NCI-H510A treated with DMSO at 0.1 percent for 48 hours (cell line): ENCODE data around the gene LRG1.
A peak's percentile ranks its signal among the peaks of the same experiment; 100 is the strongest.
"Not testable (repeated sequence)": the region's sequence is repeated elsewhere in the genome, so short reads cannot be mapped to it uniquely, and the experiment has no call there.

Source experiments
- DNase-seq: peaks from one replicate; lab custom pipeline; 2025; lab: John Stamatoyannopoulos, UW

Gene LRG1

GRCh38 chr19:4529924-4530522, 9.8 kb downstream of the LRG1 start:
- no peak for DNase-seq

- DNase-seq: no peak
Measured at GRCh38 chr19:4528843-4529242, 11.0 kb downstream of the LRG1 start.

DNA sequence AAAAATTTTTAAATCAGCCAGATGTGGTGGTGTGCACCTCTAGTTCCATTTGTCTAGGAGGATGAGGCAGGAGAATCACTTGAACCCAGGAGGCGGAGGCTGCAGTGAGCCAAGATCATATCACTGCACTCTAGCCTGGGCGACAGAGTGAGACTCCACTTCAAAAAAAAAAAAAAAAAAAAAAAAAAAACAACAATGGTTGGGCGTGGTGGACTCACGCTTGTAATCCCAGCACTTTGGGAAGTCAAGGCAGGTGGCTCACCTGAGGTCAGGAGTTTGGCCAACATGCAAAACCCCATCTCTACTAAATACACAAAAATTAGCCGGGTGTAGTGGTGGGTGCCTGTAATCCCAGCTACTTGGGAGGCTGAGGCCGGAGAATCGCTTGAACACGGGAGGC, 12.5 kb downstream of the LRG1 start:
- DNase-seq: not testable (repeated sequence)

DNA sequence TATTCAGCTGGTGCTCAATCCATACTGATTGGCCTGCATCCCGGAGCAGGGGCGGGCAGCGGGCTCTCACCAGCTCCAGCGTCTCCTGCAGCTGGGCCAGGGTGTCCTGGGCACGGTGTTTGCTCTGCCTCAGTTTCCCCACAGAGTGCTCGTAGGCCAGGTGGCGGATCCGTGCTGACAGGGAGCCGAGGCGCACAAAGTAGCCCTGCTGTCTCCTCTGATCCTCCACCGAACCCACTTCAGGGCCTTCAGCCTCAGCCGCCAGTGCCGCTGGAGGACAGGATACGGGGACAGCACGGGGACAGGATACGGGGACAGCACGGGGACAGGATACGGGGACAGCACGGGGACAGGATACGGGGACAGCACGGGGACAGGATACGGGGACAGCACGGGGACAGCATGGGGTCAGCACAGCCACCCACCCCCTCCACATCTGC, 14.3 kb downstream of the LRG1 start:
- no peak for DNase-seq

DNA sequence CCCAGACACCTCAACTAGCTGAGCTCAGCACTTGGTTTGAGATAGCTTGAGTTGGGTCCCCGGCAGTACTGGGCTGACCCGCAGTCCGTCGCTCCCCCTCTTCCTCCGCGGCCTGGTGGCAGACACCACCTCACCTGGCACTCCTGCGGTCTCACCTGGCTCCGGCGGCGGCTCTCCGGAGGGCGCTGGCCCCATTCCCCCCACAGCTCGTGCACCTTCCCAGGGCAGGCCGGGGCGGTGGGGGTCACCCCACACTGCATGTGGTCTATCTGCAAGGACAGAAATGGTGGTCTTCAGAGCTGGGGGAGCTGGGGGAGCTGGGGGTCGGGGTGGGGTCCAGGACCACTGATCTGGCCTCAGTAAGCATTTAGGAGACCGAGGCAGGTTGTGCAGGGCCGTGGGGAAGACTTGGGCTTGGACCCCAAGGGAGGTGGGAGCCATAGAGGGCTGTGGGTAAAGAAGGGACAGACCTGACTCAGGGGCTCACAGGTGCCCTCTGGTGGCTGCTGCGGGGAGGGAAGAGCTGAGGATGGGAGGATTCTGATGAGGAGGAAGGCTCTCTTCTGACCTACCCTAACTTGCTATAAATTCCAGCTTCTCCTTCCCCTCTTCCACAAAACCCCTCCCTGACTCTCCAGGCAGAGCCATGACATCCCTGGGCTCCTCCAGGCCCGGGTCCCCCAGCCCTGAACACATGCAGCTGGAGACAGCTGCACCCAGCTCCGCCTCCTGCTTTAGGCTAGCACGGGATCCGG, 14.9 kb downstream of the LRG1 start:
- peak; percentile 45 for DNase-seq

DNA sequence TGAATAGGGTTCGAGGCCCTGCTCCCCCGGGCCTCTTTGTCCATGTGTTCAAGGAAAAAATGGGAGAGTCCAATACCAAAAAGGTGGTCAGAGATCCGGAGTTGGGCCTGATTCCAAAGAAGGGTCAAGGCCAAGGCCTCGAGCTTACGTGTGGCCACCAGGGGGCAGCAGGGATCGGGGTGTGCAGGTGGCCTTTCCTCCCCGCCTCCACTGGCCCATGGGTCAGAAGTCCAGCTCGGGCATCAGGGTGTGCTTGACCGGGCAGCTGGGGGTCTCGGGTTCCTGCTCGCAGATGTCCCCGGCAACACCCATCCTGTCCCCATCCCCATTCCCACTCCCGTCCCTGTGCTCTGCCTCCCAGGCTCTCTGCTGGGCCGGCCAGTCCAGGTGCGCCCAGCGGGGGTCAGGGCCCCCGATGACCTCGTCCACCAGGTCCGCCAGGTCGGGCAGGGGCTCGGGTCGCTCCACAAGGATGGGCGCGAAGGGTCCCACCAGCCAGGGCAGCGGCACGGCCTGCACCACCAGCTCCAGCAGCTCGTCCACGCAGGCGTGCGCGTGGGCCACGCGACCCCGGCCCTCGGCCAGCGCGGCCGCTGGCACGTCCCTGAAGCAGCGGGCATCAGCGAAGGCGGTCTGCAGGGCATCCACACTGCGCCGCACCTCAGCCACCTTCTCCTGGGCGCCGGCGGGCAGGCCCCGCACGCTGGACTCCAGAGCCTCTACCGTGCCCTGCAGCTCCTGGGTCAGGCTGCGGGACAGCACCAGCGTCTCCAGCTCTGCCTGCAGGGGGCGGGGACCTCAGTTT, 16.3 kb downstream of the LRG1 start:
- no peak for DNase-seq

DNA sequence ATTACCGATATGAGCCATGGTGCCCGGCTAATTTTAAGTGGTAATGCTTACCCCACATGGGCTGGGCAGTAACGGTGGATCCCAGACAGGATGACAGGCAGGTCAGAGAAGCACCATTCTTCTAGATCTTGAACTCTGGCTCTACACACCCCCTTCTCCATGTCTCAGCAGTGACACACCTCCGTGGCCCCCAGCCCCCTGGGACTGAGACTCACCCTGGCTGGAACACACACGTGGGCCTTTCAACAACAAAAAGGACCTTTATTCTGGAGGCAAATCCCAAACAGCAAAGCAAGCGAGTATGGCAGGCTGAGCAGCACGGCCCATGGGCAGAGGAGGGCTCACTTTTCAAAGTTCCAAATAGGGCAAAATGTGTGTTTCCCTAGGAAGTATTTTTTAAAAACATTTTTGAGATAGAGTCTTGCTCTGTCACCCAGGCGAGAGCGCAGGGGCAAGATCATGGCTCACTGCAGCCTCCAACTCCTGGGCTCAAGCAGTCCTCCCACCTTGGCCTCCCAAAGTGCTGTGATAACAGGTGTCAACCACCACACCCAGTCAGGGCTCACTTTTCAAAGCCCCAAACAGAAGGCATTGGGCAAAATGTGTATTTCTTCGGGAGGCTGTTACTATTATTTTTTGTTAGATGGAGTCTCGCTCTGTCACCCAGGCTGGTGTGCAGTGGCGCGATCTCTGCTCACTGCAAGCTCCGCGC, 17.4 kb downstream of the LRG1 start:
- DNase-seq: no peak

GRCh38 chr19:4521888-4522242, 18.0 kb downstream of the LRG1 start:
- no peak for DNase-seq

- DNase-seq: no peak
Measured at GRCh38 chr19:4521170-4521887, 18.5 kb downstream of the LRG1 start.

DNA sequence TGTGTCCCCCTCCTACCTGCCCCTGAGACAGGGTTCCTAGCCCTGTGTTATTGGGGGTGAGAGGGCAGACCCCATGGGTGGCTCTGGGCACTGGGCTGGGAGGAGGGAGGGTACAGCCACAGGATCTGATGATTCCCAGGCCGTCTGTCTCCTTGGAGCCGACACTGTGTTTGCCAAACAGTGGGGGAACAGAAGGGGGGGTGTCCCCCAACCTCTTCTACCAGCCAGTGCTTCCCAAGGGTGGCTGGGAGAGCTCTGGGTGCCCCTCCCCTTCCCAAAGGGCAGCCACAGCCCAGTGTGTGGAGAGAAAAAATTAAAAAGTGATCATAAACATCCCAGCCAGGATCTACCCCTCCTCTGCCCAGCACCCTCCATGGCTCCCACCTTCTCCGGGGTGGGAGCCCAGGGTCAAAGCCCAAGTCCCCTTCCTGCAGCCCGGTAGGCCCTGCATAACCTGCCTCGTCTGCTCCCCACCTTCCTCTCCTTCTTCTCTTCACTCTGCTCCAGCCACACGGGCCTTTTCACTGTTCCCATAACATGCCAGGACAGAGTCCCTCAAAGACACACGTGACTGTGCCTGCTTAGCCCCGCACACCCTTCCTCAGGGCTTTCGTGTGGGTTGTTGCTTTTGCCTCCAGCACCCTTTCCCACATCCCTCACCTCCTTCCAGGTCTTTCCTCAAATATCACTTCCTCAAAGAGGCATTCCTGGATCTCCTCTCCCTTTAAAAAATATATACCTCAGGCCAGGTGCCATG, 20.1 kb downstream of the LRG1 start:
- DNase-seq: no peak

GRCh38 chr19:4519172-4519496, 20.7 kb downstream of the LRG1 start:
- DNase-seq: no peak

DNA sequence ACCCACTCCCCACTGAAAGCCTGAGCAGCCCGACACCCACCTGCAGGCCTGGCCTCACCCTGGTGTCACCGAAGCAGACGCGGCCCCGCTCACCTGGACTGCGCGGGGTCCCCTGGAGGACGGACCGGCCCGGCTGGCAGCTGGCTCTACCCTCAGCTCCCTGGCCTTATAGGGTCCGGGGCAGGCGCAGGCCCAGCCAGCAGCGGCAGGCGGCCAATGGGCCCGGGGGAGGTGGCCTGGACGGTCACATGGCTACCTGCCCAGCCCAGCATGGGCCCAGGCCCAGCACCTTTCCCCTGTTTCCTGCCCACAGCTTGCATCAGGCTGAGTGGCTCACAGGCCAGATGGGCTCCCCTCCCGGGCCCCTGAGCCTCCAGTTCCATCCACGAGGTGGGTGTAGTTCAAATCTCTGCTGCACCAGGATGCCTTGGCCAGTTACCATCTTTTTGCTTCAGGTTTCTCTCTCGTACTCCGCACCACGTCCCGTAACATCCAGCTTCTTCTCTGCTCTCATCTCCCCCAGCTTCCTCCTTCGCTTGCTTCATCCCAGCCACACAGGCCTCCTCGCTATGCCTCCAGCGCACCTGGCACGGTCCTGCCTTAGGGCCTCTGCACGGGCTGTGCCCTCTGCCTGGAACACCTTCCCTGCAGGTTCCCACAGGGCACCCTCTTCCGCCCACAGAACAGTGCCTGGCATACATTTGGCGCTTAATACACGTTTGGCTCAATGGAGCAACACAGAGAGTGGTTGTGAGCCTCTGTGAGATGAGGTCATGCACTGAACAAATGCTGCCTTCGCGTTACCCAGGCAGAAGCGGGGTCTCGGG, 21.3 kb downstream of the LRG1 start, which contains the start of gene PLIN4:
PLIN4 (minus strand) TSS at position 142 of the 827 bp plus-strand sequence. CDS start 214 bp downstream, outside the sequence.
- DNase-seq: no peak

- DNase-seq: no peak
Measured at GRCh38 chr19:4517451-4518057, 22.3 kb downstream of the LRG1 start.

DNA sequence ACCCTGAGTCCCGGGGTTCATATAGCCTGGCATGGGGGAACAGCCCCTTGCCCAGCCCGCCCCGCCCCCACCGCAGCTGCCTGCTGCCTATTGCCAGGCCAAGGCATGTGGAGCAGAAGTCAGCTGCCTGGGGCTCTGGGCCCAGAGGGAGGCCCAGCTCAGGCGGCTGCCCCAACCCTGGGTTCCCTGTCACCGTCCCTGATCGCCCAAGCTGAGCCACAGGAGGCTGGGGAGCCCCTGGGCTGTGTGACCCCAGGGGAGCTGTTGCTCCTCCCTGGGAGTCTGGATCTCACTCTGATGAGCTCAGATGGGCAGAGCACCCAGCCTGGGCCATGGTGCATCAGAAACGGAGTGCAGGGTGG, 22.9 kb downstream of the LRG1 start:
- no peak for DNase-seq

- DNase-seq: no peak
Measured at GRCh38 chr19:4516199-4516938, 23.5 kb downstream of the LRG1 start.

- DNase-seq: no peak
Measured at GRCh38 chr19:4515732-4516131, 24.1 kb downstream of the LRG1 start.

GRCh38 chr19:4513248-4513647, 26.6 kb downstream of the LRG1 start:
- DNase-seq: no peak

DNA sequence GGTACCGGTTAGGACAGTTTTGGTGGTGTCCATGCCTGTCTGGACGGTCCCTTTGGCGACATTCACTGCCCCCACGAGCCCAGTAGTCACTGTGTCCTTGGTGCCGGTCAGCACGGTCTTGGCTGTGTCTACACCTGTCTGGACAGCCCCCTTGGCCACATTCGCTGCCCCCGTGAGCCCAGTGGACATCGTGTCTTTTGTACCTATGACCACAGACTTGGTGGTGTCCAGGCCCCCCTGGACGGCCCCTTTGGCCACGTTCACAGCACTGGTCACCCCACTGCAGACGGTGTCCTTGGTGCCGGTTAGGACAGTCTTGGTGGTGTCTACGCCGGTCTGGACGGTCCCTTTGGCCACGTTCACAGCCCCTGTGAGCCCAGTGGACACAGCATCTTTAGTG, 27.8 kb downstream of the LRG1 start:
- no peak for DNase-seq
